NCI-H446 treated with DMSO at 0.1 percent for 48 hours (cell line): ENCODE results near the gene WDFY2.
"Not testable (repeated sequence)": the region's sequence is repeated elsewhere in the genome, so short reads cannot be mapped to it uniquely, and the experiment has no call there.

Experiments used
- DNase-seq: peaks from one replicate; lab custom pipeline; 2025; lab: John Stamatoyannopoulos, UW

The WDFY2 gene

GRCh38 chr13:51564252-51564651 lies 20.0 kb upstream of the WDFY2 start:
- DNase-seq = no peak

- no peak for DNase-seq
Observed at GRCh38 chr13:51564671-51565070, 19.6 kb upstream of the WDFY2 start.

GRCh38 chr13:51569001-51569400 lies 15.3 kb upstream of the WDFY2 start:
- not testable (repeated sequence) for DNase-seq

- DNase-seq = no peak
Observed at GRCh38 chr13:51576754-51577153, 7.5 kb upstream of the WDFY2 start.

- no peak for DNase-seq
Observed at GRCh38 chr13:51577690-51578089, 6.6 kb upstream of the WDFY2 start.

DNA sequence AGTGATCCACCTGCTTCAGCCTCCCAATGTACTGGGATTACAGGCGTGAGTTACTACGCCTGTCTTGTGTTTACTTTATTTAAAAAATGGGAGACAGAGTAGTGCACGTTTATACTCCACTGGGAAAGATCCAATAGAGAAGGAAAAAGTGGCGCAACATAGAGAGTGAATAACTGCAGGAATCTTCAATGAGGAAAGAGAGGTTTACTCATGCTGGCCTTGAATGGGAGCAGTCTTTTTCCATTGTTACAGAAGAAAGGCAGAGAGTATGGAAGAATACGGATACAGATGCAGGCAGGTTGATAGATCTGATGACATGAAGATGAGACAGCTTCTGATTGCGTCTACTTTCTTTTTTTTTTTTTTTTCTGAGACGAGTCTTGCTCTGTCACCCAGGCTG lies 4.6 kb upstream of the WDFY2 start:
- no peak for DNase-seq

DNA sequence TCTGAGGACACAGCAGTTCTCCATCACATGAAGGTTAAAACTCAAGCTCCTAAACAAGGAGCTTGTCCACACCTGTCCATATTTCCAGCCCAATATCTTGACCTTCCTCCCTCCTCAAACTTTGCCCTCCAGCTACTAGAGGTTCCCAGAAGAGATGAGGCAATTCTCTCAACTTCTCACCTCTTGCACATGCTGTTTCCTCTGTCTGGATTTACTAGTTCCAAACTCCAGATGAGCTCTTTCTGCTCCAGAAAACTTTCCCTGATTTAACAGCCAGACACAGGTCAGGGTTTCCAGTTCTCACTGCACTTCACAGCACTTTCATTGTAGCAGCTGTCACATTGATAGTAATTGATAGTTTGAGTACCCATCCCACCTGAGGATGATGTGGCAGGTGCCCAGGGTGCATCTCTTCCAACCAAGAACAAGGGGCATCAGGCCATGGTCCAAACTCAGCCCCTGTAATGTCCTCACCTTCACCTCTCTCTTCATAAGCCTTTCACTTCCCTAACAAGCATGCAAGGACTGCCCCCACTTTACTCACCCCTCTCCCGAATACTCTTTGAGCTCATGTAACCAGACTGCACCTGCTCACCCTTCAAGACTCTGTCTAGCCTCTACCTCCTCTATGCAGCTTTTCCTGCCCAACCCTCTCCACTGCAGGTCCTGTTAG lies 3.0 kb upstream of the WDFY2 start:
- no peak for DNase-seq

DNA sequence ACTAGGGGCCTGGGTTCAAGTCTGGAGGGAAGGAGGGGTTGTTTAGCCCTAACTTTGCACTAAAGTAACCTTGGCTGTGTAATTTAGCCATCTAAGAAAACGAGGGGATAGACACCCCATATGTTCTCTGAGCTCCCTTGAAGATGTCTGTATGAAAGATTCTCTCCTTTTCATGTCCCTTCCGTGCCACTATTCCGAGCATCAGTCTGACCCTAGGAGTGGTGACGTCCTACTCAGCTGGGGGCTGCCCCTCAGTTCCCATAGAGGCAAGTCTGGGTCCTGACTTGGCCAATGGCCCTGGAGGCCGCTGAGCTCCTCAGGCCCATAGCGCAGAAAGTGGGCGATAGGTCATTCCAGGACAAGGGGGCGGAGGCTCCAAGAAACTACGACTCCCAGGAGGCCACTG lies 790 bp upstream of the WDFY2 start:
- no peak for DNase-seq

- no peak for DNase-seq
Observed at GRCh38 chr13:51584731-51585672, 740 bp downstream of the WDFY2 start.

- no peak for DNase-seq
Observed at GRCh38 chr13:51585696-51586095, 1.4 kb downstream of the WDFY2 start.

GRCh38 chr13:51587372-51587771 lies 3.1 kb downstream of the WDFY2 start:
- DNase-seq = no peak

DNA sequence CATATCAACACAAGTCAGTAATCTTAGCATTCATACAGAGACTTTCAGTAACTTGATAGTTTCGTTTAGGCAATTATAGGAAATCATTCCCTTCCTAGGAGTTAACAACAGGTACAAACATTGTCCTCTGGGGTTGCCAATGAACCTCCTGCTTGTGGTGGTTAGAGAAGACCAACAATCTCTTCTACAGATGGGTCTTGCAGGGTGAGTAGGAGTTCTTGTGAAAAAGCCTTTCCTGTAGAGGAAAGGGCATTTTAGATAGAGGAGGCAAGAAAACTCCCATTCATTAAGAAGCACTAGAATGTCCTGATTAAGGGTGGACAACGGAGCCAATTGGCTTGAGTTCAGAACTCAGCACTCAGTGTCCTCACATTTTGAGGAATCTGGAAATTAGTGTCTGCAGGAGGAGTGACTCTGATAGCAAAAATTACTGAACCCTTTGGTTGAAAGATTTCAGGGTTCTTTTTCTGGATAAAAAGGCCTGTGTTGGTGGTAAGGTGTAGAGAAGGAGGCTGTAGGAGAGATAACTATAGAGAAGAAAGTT lies 4.2 kb downstream of the WDFY2 start:
- no peak for DNase-seq

DNA sequence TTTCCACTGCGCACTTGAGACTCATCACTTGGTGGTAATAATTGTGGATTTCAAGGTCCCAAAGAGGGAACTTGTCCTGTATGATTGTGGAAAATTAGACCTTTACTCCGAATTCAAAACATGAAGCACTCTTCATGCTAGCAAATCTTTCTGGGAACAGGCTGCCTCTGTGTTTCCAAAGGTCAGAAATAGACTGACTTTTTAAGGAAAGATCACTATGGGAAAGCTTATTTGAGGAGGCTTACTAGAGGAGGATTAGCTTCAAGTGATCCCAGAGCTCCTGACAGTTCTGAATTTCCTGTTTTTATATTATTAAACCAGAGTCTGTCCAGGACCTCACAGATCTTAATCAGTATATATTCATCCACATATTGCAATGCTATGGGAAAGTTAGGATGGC lies 5.5 kb downstream of the WDFY2 start:
- DNase-seq = no peak

GRCh38 chr13:51590231-51590970 lies 6.1 kb downstream of the WDFY2 start:
- no peak for DNase-seq

DNA sequence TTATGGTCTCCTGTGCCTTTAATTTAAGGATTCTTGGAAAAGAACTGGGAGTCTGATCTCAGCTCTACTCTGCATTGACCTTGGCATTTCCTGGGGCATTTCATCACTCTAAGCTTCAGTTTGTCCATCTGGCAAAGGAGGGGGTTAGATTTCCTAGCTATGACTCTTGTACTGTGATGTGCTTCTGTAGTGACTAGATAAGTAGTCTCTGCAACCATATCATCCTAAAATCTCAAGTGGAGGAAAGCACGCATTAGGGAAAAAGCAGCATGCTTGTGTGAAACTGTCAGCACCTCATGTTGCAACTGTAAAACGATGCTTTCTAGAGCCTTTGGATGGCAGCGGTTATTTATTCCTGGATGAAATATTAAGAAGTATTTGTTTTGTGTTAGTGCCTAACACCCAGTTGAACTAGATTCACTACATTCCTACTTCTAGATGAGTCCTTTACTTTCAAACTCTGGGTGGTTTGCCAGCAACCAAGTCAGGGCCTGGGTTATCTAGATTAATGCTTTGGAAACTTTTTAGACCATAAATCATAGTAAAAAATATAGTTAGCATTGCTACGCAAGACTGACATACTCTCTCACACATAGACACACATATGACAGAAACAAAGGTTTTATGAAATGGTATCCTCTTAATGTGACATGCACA lies 6.8 kb downstream of the WDFY2 start:
- DNase-seq = no peak

DNA sequence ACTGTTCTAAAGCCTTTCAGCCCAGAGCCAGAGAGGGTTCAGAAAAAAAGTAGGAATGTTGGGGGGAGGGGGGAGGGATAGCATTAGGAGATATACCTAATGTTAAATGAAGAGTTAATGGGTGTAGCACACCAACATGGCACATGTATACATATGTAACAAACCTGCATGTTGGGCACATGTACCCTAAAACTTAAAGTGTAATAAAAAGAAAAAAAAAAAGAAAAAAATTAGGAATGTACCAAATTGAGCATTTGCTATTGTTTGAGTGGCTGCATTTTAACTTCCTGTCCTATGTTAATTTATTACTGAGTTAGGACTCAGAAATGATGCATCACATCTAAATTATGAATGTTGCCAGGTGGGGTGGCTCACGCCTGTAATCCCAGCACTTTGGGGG lies 7.7 kb downstream of the WDFY2 start:
- not testable (repeated sequence) for DNase-seq

- DNase-seq = no peak
Observed at GRCh38 chr13:51594432-51594831, 10.2 kb downstream of the WDFY2 start.

DNA sequence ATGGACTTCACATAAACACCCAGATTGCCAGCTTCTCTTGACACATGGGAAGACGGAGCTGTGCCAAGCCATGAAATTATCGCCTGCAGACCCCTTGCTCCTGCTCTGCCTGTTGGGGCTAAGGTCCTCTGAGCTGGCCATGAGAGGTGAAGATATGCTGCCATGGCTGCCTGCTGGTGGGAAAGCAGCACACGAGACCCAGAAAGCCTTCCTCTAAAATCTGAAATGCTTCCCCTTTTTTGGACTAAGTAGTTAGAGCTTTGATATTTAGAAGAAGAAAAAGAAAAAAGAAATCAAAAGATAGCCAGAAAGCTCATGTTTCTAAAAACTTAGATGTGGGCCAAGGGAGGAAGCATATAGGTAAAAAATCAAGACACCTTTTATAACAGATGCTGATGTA lies 11.2 kb downstream of the WDFY2 start:
- DNase-seq = no peak

- no peak for DNase-seq
Observed at GRCh38 chr13:51596541-51596940, 12.3 kb downstream of the WDFY2 start.

DNA sequence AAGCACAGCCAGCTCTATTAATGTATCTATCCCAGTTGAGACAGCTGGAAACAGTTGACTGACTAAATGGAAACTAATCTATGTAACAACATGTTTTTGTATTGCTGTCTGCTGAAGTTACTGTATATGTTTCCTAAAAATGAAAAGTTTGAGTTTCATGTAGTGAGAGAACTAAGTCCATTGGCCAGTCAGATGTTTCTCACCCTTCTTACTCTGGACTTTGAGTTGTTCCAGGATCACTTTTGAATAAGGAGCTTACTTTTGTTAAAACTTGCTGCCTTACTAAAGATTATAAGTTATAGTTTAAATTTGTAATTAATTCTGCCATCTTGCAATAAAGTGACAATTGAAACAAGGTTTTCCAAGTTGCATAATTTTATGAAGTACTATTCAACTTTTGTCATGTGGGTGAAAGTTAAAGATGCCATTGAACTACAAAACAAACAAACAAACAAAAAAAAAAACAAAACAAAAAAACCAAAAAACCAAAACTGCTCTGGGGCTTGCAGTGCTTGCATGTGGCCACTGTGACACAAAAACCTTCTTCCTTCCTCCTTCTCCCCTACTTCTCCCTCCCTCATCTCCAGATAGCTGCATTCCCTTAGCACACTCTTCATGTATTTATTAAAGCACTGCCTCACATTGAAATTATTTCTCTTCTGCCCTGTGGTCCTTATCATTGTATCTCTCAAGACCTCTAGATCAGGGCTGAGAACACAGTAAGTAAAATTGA lies 15.3 kb downstream of the WDFY2 start:
- no peak for DNase-seq

GRCh38 chr13:51600703-51601102 lies 16.4 kb downstream of the WDFY2 start:
- DNase-seq = no peak
